Activated CD8-positive, alpha-beta memory T cell treated with anti-CD3 and anti-CD28 coated beads for 4 hours (primary cell): ENCODE data around the gene ALG2.

Source experiments
- DNase-seq, 2 donors: peaks; one replicate each; pipeline ENCODE4 v3.0.0-alpha.2; 2020; ENCODE audit warnings: low read depth in 2 of 2

The ALG2 gene

GRCh38 chr9:99172124-99173091, 49.3 kb downstream of the ALG2 start:
- no peak for DNase-seq

DNA sequence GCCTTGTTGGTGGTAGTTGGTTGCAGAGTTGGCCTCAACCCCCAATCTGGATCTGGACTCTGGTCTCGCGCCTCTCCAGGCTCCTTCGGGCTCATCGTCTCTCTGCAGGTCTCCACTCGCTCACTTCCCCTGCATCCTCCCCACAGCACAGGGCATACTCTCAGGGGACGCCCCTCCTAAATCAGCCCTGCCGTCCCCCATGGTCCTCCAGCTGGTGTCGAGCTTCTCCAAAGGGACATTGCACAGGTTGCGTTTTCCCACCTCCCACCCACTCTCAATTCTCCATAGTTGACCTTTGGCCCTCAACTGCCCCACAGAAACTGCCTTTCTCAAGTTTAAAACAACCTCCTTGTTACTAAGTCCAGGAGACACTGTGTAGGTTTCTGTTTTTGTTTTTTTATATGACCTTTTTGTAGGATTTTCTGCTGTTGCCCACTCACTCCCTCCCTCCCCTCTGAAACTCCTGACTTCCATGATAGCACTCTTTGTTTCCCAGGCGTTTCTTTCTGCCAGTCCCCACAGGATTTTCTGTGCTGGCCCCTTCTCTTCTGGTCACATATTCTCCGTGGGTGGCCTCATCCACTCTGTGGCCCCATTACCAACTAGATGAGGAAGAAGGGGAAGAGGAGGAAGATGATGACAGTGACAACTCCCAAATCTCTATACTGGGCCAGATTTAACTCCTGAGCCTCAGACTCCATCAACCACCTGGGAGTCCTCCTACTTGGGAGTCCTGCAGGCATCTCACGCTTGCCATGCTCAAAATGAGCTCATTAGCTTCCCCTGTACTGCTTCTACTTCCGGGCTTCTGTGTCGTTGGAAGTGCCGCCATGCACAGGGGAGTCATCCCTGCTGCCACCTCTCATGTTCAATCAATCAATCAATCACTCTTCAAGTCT, 50.3 kb downstream of the ALG2 start:
- no peak for DNase-seq

DNA sequence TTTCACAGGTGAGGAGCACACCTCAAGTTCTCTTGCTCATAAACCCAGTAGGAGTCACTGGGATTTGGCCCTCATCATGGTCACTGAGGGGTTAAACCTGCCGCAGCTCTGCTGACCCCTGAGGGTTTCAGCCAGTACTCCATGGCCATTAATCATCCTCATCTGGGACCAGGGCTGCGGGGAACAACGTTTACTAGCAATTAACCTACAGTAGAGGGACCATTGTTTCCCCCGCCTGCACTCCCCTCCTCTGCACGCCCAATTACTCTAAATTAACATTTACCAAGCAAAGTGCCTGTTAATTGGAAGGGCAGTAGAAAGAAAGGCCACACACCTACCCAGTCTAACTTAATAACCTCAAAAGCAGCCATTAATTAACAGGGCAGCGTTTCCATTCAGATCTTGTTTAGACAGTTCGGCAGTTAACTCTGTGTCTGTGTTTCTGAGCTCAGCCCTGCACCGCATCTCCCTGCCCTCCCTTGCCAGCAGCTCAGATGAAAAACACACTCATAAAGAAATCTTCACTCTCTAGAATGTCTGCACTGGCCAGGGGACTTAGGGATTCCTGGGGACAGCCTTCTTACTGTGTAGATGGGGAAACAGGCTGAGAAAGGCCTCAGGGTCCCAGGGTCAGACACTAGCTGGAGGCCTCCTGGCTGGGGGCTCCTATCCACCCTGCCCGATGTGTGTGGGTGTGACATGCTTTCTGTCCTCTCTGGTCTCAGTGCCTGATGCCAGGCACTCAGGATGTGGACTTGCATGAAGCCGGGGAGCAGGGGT, 51.6 kb downstream of the ALG2 start:
- no peak for DNase-seq

GRCh38 chr9:99169086-99169485, 52.7 kb downstream of the ALG2 start:
- DNase-seq = no peak

DNA sequence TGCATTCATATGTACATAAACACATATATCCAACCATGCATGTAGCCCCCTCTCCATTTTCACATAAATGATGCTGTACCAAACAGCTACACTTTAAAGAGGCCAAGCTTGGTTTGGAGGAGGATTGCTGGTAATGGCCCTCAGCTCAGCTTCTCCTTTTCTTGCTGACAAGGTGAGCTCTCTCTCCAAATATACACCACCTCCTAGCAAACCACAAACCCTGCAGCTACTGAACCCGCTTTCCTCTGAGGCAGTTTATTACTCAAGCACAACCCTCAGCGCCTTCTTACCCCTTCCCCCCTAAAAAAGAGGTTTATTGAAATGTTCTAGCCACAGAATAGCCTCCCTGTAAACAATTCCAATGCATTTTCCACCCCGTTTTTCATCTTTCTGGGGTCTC, 54.0 kb downstream of the ALG2 start:
- no peak for DNase-seq

DNA sequence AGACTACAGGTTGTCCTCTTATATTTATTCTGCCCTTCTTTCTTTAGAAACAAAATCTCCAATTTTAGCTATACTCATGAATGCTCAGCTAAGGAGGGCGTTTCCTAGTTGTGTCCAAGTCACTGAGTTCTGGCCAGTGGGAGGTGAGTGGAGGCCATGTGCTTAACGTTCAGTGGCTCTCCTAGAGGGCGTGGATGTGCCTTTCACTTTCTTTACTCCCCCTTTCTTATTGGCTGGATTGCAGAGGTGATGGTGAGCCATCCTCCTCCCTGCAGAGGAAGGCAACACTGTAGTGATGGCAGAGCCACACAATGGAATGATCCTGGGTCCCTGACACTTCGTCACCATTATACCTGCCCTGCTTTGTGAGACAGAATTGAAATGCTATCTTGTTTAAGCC, 54.6 kb downstream of the ALG2 start:
- no peak for DNase-seq
